GM12801 (cell line): Measurements from ENCODE around the gene INSRR.

ENCODE experiments used
- CTCF ChIP-seq: IDR thresholded peaks from one replicate; pipeline ENCODE4 v1.5.1; 2011; ENCODE audit warnings: control low read depth; ENCODE audit not compliant: insufficient read length; ENCODE audit errors: extremely low read depth

INSRR gene

DNA sequence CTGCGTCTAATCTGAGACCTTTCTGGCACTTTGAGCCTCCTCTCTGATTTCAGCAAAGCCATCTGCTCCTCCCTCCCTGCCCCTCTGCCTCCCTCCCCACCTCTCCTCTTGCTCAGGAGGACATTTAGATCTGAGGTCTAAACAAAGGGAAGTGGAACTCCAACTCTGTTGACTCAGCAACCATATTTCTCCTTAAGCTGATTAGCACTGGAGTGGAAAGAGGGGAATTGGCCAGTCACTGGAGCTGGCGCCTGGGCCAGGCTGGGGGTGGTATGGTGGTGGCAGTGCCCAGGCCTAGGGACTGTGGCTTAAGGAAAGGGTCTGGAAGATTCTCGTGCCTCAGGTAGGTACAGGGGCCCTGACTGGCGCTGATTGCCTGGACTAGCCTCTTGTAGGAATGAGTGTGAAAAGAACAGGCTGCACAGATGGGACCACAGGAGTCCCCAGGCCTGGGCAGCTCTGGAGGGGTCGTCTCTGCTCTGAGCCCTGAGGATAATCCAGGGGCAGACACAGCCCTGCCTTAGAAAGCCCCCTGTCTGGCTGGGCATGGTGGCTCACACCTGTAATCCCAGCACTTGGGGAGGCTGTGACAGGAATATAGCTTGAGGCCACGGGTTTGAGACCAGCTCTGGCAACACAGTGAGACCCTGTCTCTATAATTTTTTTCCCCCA lies 54.2 kb downstream of the INSRR start:
- TF ChIP-seq CTCF, result no peak

DNA sequence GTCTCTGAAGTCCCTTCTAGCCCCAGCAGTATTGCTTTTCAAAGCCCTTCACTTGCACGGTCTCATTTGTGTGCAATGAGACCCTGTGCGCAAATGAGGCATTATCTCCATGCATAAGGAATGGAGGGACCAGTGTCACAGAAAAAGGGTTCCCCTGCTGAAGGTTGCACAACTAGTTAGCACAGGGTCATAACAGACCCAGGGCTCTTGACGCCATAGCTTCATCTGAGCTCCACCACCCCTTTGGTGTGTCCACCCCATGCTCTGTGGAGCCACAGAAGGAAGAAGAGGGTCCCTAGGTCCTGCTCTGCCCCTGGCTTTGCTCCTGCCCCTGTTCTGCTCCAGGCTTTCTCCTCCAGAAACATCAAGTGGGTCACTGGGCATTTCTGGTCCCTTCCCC lies 54.9 kb downstream of the INSRR start:
- TF ChIP-seq CTCF, result no peak

- no peak for TF ChIP-seq CTCF
Measured at GRCh38 chr1:156803086-156803851, 55.6 kb downstream of the INSRR start.

DNA sequence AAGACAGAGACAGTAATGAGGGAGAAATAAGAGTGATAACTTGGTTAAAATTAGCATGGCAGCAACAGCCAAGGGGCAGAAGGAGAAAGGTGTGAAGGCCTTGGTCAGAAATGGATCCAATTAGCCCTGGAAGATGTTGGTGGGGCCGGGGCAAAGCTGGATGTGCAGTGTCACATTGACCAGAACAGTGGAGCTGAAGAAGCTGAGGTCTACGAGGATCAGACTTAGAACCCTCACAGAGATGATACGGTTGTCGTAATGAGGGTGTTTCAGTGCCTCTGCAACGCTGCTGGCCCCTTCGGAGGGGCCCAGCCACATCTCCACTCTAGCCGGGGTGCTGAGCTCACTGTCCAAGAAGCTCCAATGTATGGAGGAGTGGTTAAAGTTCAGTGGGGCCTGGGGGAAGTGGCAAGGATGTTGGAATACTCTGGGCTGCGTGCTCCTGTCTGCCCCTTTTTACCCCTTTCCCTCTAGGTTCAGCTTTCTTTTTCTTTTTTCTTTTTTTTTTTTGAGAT lies 56.4 kb downstream of the INSRR start:
- no peak for TF ChIP-seq CTCF

DNA sequence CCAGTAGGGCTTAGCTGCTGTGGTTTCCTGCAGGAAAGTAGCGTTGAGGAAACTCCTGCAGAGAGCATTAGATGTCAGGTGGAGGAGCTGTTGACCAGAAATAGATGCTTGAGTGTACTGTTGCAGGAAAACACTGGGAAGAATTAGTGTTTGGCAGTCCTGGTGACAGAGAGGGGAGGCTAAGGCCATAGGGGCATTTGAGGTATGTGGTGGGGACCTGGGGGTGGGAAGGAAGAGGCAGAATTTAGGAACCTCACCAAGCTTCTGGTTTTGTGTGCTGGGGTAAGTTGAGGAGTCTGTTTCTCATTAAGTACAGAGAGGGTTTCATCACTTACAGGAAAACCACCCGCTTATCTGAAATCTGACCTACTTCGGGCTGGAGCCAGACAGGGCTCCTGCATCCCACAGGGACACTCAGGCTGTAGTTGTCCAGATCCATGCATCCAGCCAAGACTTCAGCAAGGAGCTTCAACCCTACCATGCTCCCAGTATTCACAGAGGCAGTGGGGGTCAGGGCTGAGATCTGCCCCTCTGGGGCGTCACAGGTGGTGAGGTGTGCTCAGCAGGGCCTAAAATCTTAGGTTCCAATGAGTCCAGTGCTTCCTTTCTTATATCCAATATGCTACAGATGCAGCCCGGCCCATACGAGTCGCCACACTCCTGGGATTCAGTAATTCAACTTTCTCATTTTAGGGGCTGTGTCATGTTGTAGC lies 57.4 kb downstream of the INSRR start:
- TF ChIP-seq CTCF, result no peak

DNA sequence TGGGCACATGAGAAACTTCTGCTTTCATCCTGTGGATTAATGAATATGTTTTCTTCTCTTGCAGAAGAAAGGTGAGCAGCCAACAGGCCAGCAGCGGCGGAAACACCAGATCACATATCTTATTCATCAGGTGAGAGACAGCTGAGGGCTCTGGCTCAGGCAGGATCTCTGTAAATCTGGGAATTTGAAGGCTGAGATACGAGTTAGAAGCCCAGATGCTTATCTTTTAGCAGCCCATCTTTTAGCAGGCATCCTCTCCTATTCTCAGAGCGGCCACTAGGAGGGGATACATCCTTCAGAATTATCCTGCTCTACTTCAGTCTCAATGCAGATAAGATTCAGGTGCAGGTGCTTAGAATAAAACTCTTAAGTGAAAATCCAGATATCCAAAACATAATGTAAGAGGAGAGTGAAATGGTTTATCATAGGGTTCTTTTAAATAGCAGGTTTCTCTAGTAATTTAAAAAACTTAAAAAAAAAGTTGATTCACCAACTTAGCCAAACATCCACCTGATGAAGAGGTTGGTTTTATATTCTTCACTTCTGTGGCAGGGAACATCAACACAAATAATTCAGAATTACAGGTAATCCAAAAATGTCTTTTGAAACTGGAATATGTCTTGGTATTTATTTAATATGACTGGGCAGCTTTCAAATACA lies 61.6 kb downstream of the INSRR start:
- TF ChIP-seq CTCF, result no peak
